A375 (cell line): ENCODE results near the gene VEZT. TPM values are rescaled to one million over a fixed set of nuclear protein-coding genes. Genes with fewer than 3 reads are reported as not detected.

Experiments used
- small RNA-seq: library from RNA; depleted of rRNA; stranded (forward); fragments of <200 nt; gene quantifications from one replicate; pipeline ENCODE3, GENCODE V24; 2014
- total RNA-seq: library from RNA; depleted of rRNA; stranded (reverse); fragments of >200 nt; shearing (Covaris generic); gene quantifications from 2 replicates; pipeline ENCODE4 v1.2.3, GENCODE V29; 2014; rRNA removed

The VEZT gene, protein sequence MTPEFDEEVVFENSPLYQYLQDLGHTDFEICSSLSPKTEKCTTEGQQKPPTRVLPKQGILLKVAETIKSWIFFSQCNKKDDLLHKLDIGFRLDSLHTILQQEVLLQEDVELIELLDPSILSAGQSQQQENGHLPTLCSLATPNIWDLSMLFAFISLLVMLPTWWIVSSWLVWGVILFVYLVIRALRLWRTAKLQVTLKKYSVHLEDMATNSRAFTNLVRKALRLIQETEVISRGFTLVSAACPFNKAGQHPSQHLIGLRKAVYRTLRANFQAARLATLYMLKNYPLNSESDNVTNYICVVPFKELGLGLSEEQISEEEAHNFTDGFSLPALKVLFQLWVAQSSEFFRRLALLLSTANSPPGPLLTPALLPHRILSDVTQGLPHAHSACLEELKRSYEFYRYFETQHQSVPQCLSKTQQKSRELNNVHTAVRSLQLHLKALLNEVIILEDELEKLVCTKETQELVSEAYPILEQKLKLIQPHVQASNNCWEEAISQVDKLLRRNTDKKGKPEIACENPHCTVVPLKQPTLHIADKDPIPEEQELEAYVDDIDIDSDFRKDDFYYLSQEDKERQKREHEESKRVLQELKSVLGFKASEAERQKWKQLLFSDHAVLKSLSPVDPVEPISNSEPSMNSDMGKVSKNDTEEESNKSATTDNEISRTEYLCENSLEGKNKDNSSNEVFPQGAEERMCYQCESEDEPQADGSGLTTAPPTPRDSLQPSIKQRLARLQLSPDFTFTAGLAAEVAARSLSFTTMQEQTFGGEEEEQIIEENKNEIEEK
- 38.2 and 52.2 TPM in 2 replicates for total RNA-seq

GRCh38 chr12:95217377-95218149 lies at the start of gene VEZT, which contains the start of gene FGD6:
Gene VEZT, plus strand, starts transcription at chr12:95217807. Its CDS starts 44 bp downstream, at chr12:95217851.
Gene FGD6, minus strand, starts transcription at chr12:95217467. Its CDS starts 227 bp downstream, at chr12:95217240.

Small RNA genes within 50 kb of the gene (small RNA-seq; reads per million reads assigned to genes)
- 0.38 reads per million for gene MIR331
- gene MIR3685, result not detected
- not detected for gene RF00019
- not detected for gene RNU6-808P

Other genes with a start within 250 kb of the VEZT start
- 75.0 and 81.6 TPM in 2 replicates for gene NDUFA12, start 214.1 kb upstream of the VEZT start, total RNA-seq
- 22.5 and 26.0 TPM in 2 replicates for gene NR2C1, start 144.2 kb upstream of the VEZT start, total RNA-seq
- 3.9 and 4.9 TPM in 2 replicates for gene FGD6, start 340 bp upstream of the VEZT start, total RNA-seq